Subcutaneous abdominal adipose tissue (tissue), 5 donors: ENCODE results near the gene PARP1.
"Not testable (repeated sequence)": the region's sequence is repeated elsewhere in the genome, so short reads cannot be mapped to it uniquely, and the experiment has no call there.

ENCODE experiments used
- H3K27ac ChIP-seq: one replicate; pipeline ENCODE4 v1.7.0; 2013; ENCODE audit warnings: low read depth, mild to moderate bottlenecking, inconsistent platforms, low read length, moderate library complexity
- H3K27me3 ChIP-seq, 5 donors: one replicate each; pipeline ENCODE4 v1.7.0; 2013; ENCODE audit warnings: low read length in 5 of 5, inconsistent platforms in 1 of 5; ENCODE audit not compliant: control insufficient read depth in 5 of 5, insufficient read depth in 4 of 5
- H3K36me3 ChIP-seq, 5 donors: one replicate each; pipeline ENCODE4 v1.7.0; 2013; ENCODE audit warnings: low read length in 5 of 5; ENCODE audit not compliant: control insufficient read depth in 5 of 5, insufficient read depth in 5 of 5
- H3K4me1 ChIP-seq, 5 donors: one replicate each; pipeline ENCODE4 v1.7.0; 2013; ENCODE audit warnings: low read length in 5 of 5, mild to moderate bottlenecking in 3 of 5, moderate library complexity in 1 of 5; ENCODE audit not compliant: control insufficient read depth in 5 of 5, insufficient read depth in 5 of 5
- H3K4me3 ChIP-seq, 5 donors: one replicate each; pipeline ENCODE4 v1.7.0; 2013; ENCODE audit warnings: low read length in 5 of 5, low read depth in 1 of 5
- H3K9ac ChIP-seq, 5 donors: one replicate each; pipeline ENCODE4 v1.7.0; 2013; ENCODE audit warnings: low read length in 5 of 5, mild to moderate bottlenecking in 4 of 5, moderate library complexity in 3 of 5
- H3K9me3 ChIP-seq, 5 donors: one replicate each; pipeline ENCODE4 v1.7.0; 2013; ENCODE audit warnings: low read length in 5 of 5; ENCODE audit not compliant: control insufficient read depth in 5 of 5
- donor health status: healthy.
- donor health status: healthy.
- donor health status: healthy.
- donor health status: healthy.
- donor health status: healthy.

PARP1 gene

DNA sequence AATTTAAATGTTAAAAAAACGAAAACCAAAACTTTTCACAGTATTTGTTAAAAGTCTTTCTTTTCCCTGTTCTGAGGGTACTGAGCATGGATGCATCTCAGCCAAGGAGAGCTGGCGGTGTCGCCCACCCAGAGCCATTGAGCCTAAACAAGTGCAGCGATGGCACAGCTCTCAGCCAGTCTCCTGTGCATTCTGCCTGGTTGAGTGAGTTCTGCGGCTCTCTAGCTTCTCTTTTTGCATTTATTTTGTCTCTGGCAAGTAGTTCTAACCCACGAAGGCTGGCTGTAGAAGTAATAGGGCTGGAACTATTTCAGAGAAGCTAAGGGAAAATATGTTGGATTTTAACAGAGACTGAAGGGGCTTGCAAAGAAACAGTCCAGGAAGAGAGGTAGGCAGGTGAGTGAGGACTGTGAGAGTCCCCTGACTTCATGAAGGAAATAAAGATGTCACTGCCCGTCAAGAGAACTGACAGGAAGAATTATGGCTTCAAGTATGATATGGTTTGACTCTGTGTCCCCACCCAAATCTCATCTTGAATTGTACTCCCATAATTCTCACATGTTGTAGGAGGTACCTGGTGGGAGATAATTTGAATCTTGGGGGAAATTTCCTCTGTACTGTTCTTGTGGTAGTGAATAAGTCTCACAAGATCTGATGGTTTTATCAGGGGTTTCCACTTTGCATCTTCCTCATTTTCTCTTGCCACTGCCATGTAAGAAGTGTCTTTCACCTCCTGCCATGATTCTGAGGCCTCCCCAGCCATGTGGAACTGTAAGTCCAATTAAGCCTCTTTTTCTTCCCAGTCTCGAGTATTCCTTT lies 63.2 kb downstream of the PARP1 start:
- Histone ChIP-seq H3K9me3 (no peaks in the 10 kb centered on the region), H3K9ac (no peak overlapping the region), H3K4me3 (no peak overlapping the region)

GRCh38 chr1:226342656-226343055 lies 65.2 kb downstream of the PARP1 start:
- Histone ChIP-seq H3K27ac (no peak overlapping the region), H3K27me3 (no peaks in the 10 kb centered on the region), H3K36me3 (no peaks in the 10 kb centered on the region), H3K9me3 (no peaks in the 10 kb centered on the region), H3K4me1 (no peaks in the 10 kb centered on the region), H3K4me3 (no peak overlapping the region), H3K9ac (no peak overlapping the region)

More for the DNA sequence above, 63.2 kb downstream of the PARP1 start:
- H3K27me3 ChIP-seq, result peaks cover 0 to 4% (median 0%) of the 10 kb centered on the region in 5 donors
- H3K4me1 ChIP-seq, result no peaks in the 10 kb centered on the region
- H3K36me3 ChIP-seq, result no peaks in the 10 kb centered on the region
- no peak overlapping the region for H3K27ac ChIP-seq

GRCh38 chr1:226340111-226340510 lies 67.8 kb downstream of the PARP1 start:
- H3K9ac ChIP-seq, H3K9me3 ChIP-seq, H3K36me3 ChIP-seq, H3K4me3 ChIP-seq, H3K27me3 ChIP-seq, H3K27ac ChIP-seq, H3K4me1 ChIP-seq: not testable (repeated sequence)

DNA sequence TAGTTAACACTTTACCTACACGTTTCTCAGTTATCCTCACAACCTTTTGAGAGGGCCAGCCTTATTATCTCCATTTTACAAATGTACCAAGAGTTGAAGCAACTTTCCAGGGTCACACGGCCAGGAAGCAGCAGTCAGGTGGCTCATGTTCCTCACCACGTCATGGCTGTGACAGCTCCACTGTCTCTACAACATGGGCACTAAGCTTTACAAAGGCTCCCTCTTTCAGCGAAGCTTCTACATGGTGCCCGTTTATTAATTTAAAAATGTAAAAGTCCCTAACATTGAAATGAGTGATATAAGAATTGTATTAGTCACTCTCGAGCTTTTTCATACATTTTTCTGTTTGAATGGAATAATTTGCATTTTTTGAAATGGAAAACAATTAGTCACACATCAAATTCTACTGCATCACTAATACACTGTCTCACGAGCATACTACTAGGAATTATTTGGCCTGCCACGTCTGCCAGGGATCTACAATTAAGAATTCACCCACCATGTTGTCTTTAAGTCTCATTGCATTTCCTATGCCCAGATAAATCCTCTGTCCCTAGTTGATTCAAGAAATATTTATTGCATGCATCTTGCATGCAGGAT lies 70.5 kb downstream of the PARP1 start:
- Histone ChIP-seq H3K9me3 (no peaks in the 10 kb centered on the region), H3K27ac (no peak overlapping the region), H3K9ac (no peak overlapping the region), H3K27me3 (no peaks in the 10 kb centered on the region), H3K36me3 (no peaks in the 10 kb centered on the region), H3K4me3 (no peak overlapping the region), H3K4me1 (peaks cover 0 to 5% (median 3%) of the 10 kb centered on the region in 5 donors)

DNA sequence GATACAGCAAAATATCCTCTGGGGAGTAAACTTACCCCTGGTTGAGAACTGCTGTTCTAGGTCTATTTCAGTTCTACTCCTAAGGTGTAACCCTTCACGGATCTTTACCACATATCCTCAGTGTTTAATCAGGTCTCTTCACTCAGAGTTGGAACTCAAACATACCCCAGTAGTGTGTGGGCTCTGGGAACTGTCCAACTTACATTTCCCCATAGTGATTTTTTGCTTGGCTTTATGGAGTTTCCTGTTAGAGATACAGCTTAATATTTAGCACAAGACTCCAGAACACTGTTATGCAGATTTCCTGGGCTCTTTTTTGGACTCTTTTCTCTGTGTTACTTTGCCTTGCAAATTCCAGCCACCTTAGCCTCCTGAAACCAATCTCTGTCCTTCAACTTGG lies 72.2 kb downstream of the PARP1 start:
- Histone ChIP-seq H3K9me3 (no peaks in the 10 kb centered on the region), H3K4me1 (peaks cover 0 to 5% (median 3%) of the 10 kb centered on the region in 5 donors), H3K9ac (no peak overlapping the region), H3K4me3 (no peak overlapping the region), H3K27ac (no peak overlapping the region), H3K27me3 (no peaks in the 10 kb centered on the region), H3K36me3 (no peaks in the 10 kb centered on the region)

GRCh38 chr1:226332947-226333346 lies 74.9 kb downstream of the PARP1 start:
- Histone ChIP-seq H3K4me3 (no peak overlapping the region), H3K9me3 (no peaks in the 10 kb centered on the region), H3K4me1 (peaks cover 0 to 5% (median 3%) of the 10 kb centered on the region in 5 donors), H3K9ac (no peak overlapping the region), H3K27ac (no peak overlapping the region), H3K36me3 (no peaks in the 10 kb centered on the region), H3K27me3 (no peaks in the 10 kb centered on the region)

GRCh38 chr1:226329237-226329636 lies 78.7 kb downstream of the PARP1 start:
- no peaks in the 10 kb centered on the region for H3K9me3 ChIP-seq
- H3K9ac ChIP-seq, result no peak overlapping the region
- peaks cover 0 to 5% (median 3%) of the 10 kb centered on the region in 5 donors for H3K4me1 ChIP-seq
- no peak overlapping the region for H3K4me3 ChIP-seq
- no peak overlapping the region for H3K27ac ChIP-seq
- no peaks in the 10 kb centered on the region for H3K27me3 ChIP-seq
- H3K36me3 ChIP-seq, result no peaks in the 10 kb centered on the region

- Histone ChIP-seq H3K4me3 (no peak overlapping the region), H3K9ac (no peak overlapping the region), H3K27me3 (peaks cover 0 to 3% (median 0%) of the 10 kb centered on the region in 5 donors), H3K36me3 (no peaks in the 10 kb centered on the region), H3K27ac (no peak overlapping the region), H3K4me1 (no peaks in the 10 kb centered on the region), H3K9me3 (no peaks in the 10 kb centered on the region)
These were observed 80.1 kb downstream of the PARP1 start for GRCh38 chr1:226327761-226328162.

- Histone ChIP-seq H3K4me3 (no peak overlapping the region), H3K4me1 (no peaks in the 10 kb centered on the region), H3K36me3 (no peaks in the 10 kb centered on the region), H3K27ac (no peak overlapping the region), H3K9ac (no peak overlapping the region), H3K9me3 (no peaks in the 10 kb centered on the region), H3K27me3 (peaks cover 0 to 4% (median 0%) of the 10 kb centered on the region in 5 donors)
These were observed 82.7 kb downstream of the PARP1 start for GRCh38 chr1:226325178-226325577.

DNA sequence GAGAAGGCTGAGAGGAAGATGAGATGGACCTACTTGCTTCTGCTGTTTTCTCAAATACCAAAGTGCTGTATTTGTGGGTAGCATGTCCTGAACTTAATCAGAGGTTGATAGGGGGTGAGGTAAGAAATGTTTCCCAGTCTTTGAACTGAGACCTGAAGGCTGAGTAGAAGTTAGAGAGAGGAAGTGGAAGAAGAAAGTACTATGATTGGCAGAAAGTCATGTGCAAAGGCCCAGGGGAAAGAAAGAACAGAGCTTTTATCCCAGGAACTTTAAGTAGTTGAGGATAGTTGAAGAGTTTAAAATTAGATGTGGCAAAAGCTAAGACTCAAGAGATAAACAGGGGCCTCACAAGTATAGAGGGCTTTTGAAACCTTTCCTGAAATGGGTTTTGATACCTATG lies 83.4 kb downstream of the PARP1 start:
- H3K9ac ChIP-seq, result no peak overlapping the region
- no peaks in the 10 kb centered on the region for H3K9me3 ChIP-seq
- no peak overlapping the region for H3K4me3 ChIP-seq
- H3K27ac ChIP-seq, result no peak overlapping the region
- H3K4me1 ChIP-seq, result no peaks in the 10 kb centered on the region
- no peaks in the 10 kb centered on the region for H3K36me3 ChIP-seq
- H3K27me3 ChIP-seq, result peaks cover 0 to 4% (median 0%) of the 10 kb centered on the region in 5 donors
